Inflammatory macrophage (primary cell): ENCODE measurements around the gene DTNBP1.
A peak's percentile ranks its signal among the peaks of the same experiment; 100 is the strongest.

Experiments used
- DNase-seq, 2 donors: peaks; one replicate each; pipeline ENCODE4 v3.0.0-alpha.2; 2020 to 2022

The DTNBP1 gene

DNA sequence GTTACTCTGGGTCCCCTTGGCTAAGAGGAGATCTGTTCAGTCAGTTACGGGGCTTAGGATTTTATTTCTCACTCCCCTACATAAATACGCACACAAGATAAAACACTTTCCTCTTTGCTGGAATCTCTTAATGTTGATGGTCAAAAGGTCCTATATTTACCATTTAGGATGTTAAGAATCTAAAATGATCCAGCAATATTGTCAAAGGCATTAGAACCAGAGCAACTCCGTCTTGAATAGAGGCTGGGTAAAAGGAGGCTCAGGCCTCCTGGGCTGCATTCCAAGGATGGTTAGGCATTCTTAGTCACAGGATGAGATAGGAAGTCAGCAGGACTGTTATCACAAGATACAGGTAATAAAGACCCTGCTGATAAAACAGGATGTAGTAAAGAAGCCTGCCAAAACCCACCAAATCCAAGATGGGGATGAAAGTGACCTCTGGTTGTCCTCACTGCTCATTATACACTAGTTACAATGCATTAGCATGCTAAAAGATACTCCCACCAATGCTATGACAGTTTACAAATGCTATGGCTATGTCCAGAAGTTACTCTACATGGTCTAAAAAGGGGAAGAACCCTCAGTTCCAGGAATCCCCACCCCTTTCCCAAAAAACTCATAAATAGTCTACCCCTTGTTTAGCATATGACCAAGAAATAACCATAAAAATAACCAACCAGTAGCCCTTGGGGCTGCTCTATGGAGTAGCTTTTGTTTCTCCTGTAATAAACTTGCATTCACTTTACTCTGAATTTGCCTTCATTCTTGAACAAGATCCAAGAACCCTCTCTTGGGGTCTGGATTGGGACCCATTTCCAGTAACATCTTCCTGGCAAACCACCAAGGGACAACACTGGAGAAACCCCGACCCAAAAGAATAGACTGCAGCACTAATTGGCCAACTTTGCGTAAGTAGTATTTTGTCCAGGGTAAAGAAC, 107.5 kb downstream of the DTNBP1 start:
- DNase-seq: peak; percentile 49 to 81

DNA sequence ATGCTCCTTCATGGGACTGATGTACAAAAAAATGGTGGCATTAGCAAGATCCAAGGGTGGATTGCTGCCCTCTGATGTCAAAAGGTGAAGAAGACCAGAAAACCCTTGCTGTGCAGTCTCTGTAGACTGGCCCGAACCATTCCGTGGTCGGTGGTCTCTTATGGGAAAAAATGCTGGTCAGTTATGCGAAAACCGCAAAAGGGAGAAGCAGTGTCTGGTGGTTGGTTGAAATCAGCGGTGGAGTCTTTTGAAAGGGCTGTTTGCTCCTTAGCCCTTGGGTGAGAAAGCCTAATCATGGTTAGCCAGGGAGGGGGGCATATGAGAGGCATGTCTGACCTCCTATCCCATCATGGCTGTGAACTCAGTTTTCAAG, 108.1 kb downstream of the DTNBP1 start:
- DNase-seq: no peak

DNA sequence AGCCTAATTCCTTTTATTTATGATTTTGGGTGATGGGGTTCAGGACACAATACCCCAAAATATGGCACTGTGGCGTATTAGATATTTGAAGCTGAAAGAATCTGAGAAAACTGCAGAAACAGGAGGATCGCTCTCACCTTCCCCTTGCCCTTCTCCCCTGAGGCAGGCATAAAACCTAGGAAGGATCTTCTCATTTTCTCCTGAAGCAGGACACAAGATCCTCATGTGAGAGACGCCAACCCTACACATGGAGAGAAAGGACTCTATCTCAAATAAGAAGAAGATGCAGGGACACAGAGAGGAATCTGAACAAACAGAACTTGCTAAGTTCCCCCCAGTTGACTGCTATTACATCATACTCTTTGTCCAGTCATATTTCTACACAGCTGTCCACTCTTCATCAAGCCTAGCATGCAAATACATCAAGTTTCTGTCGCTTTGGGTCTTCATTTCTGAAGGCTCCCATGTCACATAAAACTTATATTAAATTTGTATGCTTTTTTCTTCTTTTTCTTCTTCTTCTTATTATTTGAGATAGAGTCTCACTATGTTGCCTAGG, 109.0 kb downstream of the DTNBP1 start:
- DNase-seq: peak; percentile 52 to 59

DNA sequence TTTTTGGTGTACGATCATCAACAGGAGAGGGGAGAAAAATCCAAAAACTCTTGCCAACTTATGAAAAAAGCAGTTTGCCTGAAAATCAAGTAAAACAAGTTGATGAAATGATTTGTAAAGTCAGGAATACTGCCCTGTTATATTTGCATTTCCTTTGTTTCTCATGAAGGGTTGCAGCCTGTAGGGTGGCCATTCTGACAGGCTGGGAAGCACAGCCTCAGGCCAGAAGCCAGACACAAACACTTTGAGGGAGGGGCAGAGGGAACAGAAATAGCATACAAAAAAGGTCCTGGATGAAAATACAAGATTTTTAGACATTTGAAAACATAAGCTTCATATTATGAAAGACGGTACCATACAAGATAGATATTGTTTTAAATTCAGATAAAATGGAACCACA, 109.8 kb downstream of the DTNBP1 start:
- DNase-seq: no peak

DNA sequence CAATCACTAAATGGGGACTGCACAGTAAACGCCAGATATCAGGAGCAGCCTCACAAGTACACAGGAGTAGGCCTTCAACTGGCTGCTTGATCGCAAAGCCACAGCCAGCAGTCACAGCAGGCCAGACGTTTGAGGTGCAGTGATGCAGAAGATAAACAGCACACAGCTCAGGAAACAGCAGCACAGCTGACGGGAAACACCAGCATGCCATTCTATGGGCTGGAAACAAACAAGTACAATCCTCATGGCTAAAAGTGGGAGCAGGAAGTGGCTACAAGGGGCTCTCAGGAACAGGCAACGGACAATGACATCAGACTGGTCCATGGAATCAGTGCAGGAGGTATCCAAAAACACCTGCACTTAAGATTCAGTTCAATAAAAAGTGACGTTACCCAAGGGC, 111.0 kb downstream of the DTNBP1 start:
- no peak for DNase-seq

DNA sequence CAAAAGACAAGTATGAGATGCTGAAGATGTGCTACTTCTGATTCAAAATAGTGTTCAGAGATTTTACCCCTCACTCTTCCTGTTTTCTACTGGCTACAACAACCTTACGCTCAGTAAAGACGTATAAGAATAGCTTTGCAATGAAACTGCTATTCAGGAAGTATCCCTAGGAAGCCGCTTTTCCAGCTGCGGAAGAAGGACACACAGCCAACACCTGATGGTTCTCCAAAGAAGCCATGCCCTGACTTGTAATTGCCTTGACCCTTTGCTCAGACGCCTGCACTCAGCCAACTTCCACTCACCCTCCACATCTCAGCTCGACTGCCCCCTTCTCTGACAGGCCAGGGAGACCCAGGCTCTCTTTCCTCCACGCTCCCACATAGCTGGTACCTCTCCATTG, 111.6 kb downstream of the DTNBP1 start:
- no peak for DNase-seq

DNA sequence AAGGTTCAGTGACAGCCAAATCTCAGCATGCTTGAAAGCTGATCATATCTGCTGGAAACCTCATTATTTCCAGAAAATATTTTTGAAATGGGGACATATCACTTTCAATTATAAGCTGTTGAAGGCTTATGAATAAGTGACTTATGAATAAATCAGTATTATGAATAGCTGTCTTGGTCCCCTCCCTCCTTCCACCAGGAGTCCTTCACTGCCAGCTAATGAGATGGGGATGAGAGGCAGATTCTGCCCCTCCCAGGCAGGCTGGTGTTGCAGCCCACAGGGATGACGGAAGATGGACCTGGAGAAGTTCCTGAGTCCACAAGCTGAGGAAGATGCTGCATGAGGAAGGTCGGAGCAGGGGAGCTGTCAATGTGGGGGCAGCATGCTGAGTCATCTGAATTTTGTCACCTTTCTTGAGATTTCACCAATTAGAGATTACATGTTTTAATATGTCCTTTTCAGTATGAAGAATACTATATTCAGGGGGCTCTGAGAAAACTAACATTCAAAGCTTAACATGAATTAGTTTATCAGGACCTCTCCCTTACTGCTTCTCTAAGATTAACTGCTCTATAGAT, 112.2 kb downstream of the DTNBP1 start:
- DNase-seq: no peak

DNA sequence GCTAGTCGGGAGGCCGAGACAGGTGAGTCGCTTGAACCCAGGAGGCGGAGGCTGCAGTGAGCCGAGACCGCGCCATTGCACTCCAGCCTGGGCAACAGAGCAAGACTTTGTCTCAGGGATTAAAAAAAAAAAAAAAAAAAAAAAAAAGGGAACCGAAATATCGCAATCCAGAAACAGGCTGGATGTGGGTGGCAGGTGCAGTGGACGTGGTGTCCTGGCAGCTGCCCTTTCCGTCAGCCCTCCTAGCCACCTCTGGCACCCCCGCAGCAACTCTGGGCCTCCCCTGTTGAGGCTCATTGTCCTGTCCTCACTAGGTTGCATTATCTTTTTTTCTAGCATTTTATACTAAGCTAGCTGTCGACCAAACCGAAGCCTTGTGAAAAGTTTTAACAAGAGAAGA, 113.5 kb downstream of the DTNBP1 start:
- DNase-seq: peak; percentile 25 to 30

DNA sequence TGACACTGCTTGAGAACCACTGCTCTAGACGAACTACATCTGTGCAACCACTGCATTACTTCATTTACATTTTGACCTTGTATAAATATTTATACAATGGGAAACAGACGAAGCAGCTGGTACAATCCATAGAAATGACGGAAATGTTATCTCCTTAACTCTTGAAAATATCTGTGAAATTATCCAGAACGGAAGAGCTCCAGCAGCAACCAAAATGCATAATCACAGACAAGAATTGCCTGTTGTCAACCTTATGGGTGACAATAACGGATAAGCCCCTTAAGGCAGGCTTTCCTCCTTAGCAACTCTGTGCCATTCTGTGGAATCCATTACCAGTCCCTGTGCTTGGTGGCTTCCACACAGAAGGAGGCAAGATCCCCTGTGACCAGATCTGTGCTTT, 115.4 kb downstream of the DTNBP1 start:
- DNase-seq: no peak

DNA sequence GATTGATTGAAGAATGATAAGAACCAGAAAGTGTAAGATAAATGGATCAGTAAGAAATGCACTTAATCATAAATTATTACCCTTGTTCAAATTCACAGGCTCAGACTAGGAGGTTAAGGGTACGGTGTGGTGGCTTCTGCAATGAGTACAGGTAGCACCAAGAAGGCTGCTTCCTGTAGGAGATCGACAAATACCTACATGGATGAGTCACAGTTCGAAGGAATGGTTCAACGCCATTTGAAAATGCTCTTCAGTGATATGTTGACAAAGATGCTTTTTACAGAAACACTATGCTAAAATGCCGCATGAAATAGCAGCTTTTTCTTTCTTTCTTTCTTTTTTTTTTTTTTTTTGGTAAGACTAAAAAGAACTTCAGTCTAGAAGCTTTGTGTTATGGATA, 116.2 kb downstream of the DTNBP1 start:
- no peak for DNase-seq

DNA sequence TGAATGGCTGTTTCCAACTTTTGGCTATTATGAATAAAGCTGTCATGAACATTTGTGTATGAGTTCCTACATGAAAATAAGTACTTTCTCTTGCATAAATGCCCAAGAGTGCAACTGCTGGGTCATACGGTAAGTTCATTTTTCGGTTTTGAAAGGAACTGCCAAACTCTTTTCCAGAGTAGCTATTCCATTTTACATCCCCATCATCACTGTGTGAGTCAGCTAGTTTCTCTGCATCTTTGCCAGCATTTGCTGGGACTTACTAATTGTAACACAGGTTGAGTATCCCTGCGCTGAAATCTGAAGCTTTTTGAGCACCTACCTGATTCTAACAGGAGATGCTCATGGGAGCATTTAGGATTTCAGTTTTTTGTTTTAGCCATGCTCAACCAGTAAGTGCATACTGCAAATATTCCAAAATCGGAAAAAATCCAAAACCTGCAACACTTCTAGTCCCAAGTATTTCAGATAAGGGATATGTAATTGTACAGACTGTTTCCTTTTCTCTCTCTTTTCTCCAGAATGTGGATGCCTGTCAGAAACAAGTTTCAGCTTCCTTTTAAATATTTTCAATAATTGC, 118.4 kb downstream of the DTNBP1 start:
- DNase-seq: no peak

DNA sequence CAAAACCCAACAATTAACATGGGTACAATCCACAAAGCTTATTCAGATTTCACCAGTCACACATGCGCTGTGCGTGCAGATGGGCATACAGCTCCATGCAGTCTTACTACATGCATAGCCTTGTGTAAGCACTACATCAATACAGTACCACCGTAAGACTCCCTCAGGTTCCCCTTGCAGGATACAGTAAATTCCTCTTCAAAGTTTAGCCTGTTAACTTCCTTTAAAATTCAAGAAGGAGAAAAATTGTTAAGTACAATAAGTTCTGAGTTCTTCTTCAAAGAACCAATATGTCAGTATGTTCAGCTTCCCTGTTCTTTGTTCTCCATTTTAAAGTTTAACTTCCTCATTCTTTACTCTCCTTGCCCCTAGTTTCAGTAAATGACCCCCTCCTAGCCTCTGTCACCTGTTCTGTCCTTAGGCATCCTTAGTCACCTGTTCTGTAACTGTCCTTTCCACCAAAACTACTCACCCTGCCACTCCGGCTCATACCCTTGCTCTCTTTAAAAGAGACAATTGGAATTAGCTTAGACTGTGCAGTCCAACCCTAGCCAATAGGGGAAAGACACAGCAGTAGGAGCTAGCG, 119.4 kb downstream of the DTNBP1 start:
- DNase-seq: peak; percentile 54 to 71

DNA sequence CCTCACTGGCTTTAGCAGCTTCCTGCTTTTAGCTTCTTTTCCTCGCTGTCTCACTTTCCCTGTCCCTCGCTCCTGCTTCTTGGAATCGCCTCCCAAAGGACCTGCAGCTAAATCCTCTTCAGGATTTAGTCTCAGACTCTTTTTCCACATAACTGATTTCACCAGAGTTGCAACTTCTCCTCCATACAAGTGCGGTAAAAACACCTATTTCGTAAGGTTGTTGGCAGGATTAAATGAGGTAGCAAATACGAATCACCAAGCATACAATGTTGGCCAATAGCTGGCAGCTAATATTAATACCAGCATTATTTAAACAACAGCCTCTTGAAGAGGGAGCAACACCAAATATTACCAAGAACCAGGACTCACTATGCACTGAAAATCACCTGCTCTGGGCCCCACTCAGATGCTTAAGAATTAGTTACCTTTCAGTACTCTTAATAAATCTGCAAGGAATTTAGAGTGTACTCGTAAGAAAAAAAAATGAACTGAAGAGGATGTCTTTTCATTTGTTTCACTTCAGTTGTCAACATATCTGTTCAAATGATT, 123.0 kb downstream of the DTNBP1 start:
- peak in 1 of 2 donors; percentile 32 for DNase-seq

DNA sequence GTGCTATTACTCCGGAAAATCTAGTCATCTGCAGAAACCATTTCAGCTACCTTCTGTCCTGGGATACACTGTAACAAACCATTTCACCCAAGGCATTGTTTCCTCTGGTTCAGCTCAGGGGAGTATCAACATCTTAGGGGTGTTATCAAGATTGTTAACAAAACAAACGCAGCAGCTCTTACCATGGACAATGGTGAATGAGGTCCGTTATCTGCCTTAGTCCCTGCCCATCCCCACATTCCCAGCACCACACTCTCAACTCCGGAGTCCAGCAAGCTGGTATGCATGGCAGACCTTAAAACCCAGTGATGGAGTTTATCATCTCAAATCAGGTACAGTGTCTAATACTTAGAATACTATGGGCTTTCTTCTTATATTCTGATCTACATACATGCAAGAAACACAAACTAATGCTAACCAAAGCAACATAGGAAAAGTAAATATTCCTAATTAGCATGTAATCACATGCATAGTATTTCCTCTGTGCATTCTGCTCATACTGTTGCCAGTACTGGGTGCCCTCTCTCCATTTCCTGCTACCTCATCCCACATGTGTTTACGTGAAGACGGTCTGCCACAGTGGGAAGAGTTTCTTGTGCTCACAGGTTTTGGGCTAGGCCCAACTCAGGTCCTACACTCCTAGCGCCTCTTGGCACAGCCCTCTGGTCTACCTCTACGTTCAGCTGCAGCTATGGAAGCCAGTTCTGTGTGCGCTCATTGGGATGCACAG, 123.9 kb downstream of the DTNBP1 start:
- no peak for DNase-seq

DNA sequence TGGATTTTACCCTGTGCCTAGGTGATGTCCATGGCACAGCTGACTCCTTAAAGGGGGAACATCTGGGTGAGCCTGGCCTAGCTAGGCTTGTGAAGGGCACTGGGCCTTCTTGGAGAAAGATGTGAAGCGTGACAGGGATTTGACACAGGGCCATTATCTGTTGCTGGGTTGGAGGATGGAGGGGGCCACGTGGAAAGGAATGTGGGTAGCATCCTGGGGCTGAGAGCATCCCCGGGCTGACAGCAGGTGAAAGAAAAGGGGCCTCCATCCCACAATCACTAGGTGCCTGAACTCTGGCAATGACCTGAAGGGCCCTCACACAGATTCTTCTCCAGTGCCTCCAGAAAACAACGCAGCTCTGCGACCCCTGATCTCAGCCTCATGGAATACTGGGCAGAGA, 124.7 kb downstream of the DTNBP1 start:
- DNase-seq: no peak

DNA sequence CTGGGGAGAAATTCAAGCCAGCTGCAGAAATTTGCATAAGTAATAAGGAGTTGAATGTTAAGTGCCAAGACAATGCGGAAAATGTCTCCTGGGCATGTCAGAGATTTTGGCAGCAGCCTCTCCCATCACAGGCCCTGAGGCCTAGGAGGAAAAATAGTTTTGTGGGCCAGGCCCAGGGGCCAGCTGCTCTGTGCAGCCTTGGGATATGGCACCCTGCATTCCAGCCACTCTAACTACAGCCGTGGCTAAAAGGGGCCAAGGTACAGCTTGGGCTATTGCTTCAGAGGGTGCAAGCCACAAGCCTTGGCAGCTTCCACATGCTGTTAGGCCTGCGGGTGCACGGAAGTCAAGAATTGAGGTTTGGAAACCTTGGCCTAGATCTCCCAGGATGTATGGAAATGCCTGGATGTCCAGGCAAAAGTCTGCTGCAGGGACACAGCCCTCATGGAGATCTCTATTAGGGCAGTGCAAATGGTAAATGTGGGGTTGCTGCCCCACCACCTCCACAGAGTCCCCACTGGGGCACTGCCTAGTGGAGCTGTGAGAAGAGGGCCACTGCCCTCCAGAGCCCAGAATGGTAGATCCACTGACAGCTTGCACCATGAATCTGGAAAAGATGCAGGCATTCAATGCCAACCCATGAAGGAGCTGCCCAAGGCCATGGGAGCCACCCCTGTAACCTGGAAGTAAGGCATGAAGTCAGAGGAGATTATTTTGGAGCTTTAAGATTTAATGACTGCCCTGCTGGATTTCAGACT, 126.5 kb downstream of the DTNBP1 start:
- no peak for DNase-seq

DNA sequence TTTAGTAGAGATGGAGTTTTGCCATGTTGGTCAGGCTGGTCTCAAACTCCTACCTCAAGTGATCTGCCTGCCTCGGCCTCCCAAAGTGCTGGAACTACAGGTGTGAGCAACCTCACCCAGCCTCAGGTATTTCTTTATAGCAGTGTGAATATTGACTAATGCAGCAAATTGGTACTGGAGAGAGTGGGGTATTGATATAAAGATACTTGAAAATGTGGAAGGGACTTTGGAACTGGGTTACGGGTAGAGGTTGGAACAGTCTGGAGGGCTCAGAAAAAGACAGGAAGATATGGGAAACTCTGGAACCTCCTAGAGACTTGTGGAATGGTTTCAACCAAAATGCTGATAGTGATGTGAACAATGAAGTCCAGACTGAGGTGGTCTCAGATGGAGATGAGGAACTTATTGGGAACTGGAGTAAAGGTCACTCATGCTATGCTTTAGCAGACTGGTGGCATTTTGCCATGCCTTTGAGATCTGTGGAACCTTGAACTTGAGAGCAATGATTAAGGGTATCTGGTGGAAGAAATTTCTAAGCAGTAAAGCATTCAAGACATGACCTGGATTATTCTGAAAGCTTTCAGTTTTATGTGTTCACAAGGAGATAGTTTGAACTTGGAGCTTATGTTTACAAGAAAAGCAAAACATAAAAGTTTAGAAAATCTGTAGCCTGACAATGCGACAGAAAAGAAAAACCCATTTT, 127.2 kb downstream of the DTNBP1 start:
- DNase-seq: no peak

DNA sequence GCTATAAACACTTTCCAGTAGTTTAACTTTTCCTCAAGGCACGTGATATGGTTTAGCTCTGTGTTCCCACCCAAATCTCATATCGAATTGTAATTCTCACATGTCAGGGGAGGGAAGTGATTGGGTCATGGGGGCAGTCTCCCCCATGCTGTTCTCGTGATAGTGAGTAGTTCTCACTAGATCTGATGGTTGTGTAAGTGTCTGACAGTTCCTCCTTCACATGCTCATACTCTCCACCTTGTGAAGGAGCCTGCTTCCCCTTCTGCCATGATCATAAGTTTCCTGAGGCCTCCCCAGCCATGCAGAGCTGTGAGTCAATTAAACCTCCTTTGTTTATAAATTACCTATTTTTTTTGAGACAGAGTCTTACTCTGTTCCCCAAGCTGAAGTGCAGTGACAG, 127.9 kb downstream of the DTNBP1 start:
- DNase-seq: peak; percentile 89 to 91

DNA sequence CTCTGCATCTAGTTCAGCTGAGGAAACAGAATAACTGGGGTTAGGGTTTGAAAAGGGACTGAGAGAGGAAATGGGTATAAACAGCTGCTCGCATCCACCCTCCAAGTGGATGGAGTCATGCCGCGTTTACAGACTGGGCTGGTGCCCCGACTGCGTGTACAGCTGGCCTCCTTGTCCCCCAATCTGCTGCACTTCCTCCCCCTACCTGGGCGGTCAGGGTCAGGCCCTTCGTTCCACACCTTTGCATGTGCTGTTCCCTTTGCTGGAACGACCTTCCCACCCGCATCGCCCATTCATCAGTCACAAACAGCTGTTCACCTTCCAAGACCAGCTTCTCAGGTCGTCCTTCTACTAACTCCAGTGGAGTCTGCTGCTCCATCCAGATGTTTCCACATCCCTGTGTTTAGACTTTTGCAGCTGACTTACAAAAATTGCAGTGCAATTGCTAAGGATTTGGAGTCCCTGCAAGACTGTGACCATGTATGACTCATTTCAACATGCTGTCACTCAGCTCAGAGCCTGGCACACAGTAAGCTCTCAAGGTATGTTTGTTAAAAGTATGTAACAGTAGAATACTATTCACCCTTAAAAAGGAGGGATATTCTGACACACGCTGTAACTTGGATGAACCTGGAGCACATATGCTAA, 129.3 kb downstream of the DTNBP1 start:
- DNase-seq: peak in 1 of 2 donors; percentile 25

DNA sequence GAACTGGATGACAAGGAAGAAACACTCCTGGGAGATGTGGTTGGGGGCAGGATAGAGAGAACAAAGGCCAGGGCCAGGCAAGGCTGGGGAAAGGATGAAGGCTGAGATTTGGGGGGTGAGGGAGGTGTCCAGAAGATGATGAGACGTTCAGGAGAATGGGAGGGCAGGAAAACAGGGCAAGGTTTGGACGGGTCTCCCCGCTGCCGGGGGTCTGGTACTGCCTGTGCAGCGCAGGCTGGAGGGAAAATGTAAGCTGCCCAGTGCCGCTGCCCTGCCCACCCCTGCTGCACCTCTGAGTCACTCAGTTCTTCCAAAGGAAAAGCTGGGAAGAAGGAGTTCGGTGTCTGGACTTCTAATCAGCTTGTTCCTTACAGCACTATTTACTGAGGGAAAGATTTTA, 130.9 kb downstream of the DTNBP1 start:
- DNase-seq: no peak
